ENCODE results near the gene ATP8B4. TPM values are rescaled to one million over a fixed set of nuclear protein-coding genes. Genes with fewer than 3 reads are reported as not detected.

Gene ATP8B4
- total RNA-seq, 4 donors from 2014 or later = 2.0 to 9.8 (median 9.2) TPM

- no peak for ATAC-seq
- TF ChIP-seq POLR2AphosphoS5 (IDR thresholded peaks at IDR 0.05) (no peak), CTCF (IDR thresholded peaks at IDR 0.05) (no peak)
- no peaks in the 10 kb centered on the region for H3K36me3 ChIP-seq
- no peaks in the 10 kb centered on the region for H3K27me3 ChIP-seq
- H3K4me1 ChIP-seq = peaks cover 0 to 12% (median 0%) of the 10 kb centered on the region in 3 donors
- WGBS, 2 donors (ENCODE audit: low coverage in 1 of 2) = 59 to 75% methylated on average over 4 to 5 of the region's 5 CpGs
- no peaks in the 10 kb centered on the region for H3K9me3 ChIP-seq
- H3K27ac ChIP-seq = peak overlapping the region in 2 of 4 donors; percentile 10 to 32
- no peak overlapping the region for H3K4me3 ChIP-seq
These were observed 271.4 kb downstream of the ATP8B4 start for GRCh38 chr15:49847423-49848281.

GRCh38 chr15:49844390-49844789, 274.6 kb downstream of the ATP8B4 start:
- no peaks in the 10 kb centered on the region for H3K27me3 ChIP-seq
- peaks cover 0 to 8% (median 0%) of the 10 kb centered on the region in 3 donors for H3K9me3 ChIP-seq
- no peak for TF ChIP-seq EP300 (IDR thresholded peaks at IDR 0.05)
- no peak for TF ChIP-seq POLR2AphosphoS5 (IDR thresholded peaks at IDR 0.05)
- no peak for TF ChIP-seq CTCF (IDR thresholded peaks at IDR 0.05)
- no peak for TF ChIP-seq POLR2A (IDR thresholded peaks at IDR 0.05)
- no peak overlapping the region for H3K27ac ChIP-seq
- H3K4me3 ChIP-seq = no peak overlapping the region
- H3K4me1 ChIP-seq = peaks cover 0 to 12% (median 0%) of the 10 kb centered on the region in 3 donors
- no peaks in the 10 kb centered on the region for H3K36me3 ChIP-seq
- 89 to 91% methylated on average over 5 of the region's 7 CpGs for WGBS, 2 donors (ENCODE audit: low coverage in 1 of 2)
- no peak for ATAC-seq

- H3K4me1 ChIP-seq = peaks cover 0 to 11% (median 0%) of the 10 kb centered on the region in 3 donors
- H3K27me3 ChIP-seq = no peaks in the 10 kb centered on the region
- no peaks in the 10 kb centered on the region for H3K36me3 ChIP-seq
- WGBS, 2 donors (ENCODE audit: low coverage in 1 of 2) = 82 to 92% methylated on average over 4 to 5 of the region's 5 CpGs
- ATAC-seq = no peak
- TF ChIP-seq EP300 (IDR thresholded peaks at IDR 0.05) (no peak), POLR2AphosphoS5 (IDR thresholded peaks at IDR 0.05) (no peak), POLR2A (IDR thresholded peaks at IDR 0.05) (no peak), CTCF (IDR thresholded peaks at IDR 0.05) (no peak)
- H3K9me3 ChIP-seq = peaks cover 0 to 15% (median 0%) of the 10 kb centered on the region in 3 donors
- no peak overlapping the region for H3K4me3 ChIP-seq
- H3K27ac ChIP-seq = no peak overlapping the region
These were observed 275.3 kb downstream of the ATP8B4 start for GRCh38 chr15:49843725-49844124.

GRCh38 chr15:49842031-49842730, 276.9 kb downstream of the ATP8B4 start:
- H3K36me3 ChIP-seq = no peaks in the 10 kb centered on the region
- H3K9me3 ChIP-seq = peaks cover 0 to 28% (median 0%) of the 10 kb centered on the region in 3 donors
- no peak overlapping the region for H3K4me3 ChIP-seq
- TF ChIP-seq CTCF (IDR thresholded peaks at IDR 0.05) = no peak
- no peak for TF ChIP-seq EP300 (IDR thresholded peaks at IDR 0.05)
- no peak for TF ChIP-seq POLR2AphosphoS5 (IDR thresholded peaks at IDR 0.05)
- TF ChIP-seq POLR2A (IDR thresholded peaks at IDR 0.05) = no peak
- no peak for ATAC-seq
- H3K27ac ChIP-seq = no peak overlapping the region
- WGBS, 2 donors (ENCODE audit: low coverage in 1 of 2) = 71 to 76% methylated on average over 4 of the region's 4 CpGs
- no peaks in the 10 kb centered on the region for H3K4me1 ChIP-seq
- H3K27me3 ChIP-seq = no peaks in the 10 kb centered on the region
